Measurements from ENCODE around the gene LRRC3C. TPM values are rescaled to one million over a fixed set of nuclear protein-coding genes. Genes with fewer than 3 reads are reported as not detected.
"Not testable (repeated sequence)": the region's sequence is repeated elsewhere in the genome, so short reads cannot be mapped to it uniquely, and the experiment has no call there.

LRRC3C gene
- total RNA-seq, 2 donors from 2014 or later: not detected

DNA sequence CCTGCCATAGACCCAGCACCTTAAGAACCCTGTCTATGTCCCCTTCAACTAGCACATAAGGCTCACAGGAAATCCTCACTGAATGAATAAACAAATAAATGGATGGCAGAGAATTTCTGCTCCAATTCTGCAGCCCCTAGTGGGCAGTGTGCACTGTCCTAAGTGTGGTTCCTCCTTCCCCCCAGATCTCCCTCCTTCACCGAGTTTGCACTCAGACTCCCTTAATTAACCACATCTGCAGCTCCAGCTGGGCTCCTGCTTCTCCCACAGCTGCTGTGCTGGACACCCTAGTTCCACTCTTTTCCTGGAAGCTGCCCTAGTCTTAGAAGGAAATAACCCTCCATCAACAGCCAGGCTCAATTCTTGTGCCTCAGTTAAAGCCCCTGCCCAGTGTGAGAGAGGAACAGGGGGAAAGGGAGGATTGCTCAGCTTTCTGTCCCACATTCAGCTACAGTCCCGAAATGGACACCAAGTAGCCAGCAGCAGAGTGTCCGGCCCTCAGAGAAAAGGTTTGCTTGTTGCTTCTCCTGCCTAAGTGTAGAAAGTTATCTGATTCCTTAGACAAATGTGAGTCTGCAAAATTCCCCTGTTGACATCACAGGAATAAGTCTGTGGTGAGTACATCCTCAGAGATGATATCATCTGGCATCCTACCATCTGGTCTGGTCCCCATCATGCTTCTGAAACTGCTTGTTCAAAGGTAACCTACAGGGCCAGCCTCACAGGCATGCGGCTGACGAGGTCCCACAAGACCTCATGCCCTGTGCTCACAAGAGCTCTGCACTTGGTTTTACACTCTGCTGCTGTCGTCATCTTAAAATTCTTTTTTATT, 12.3 kb downstream of the LRRC3C start:
- Histone ChIP-seq H3K27me3 (replicated peaks; ENCODE audit: insufficient read depth) (no peaks in the 10 kb centered on the region), H3K4me1 (ENCODE audit: control insufficient read depth in 1 of 2, low read depth in 2 of 2) (no peaks in the 10 kb centered on the region), H3K36me3 (no peaks in the 10 kb centered on the region), H3K4me3 (no peak overlapping the region), H3K9me3 (no peaks in the 10 kb centered on the region), H3K27ac (no peak overlapping the region)
- TF ChIP-seq, protein P1, sequence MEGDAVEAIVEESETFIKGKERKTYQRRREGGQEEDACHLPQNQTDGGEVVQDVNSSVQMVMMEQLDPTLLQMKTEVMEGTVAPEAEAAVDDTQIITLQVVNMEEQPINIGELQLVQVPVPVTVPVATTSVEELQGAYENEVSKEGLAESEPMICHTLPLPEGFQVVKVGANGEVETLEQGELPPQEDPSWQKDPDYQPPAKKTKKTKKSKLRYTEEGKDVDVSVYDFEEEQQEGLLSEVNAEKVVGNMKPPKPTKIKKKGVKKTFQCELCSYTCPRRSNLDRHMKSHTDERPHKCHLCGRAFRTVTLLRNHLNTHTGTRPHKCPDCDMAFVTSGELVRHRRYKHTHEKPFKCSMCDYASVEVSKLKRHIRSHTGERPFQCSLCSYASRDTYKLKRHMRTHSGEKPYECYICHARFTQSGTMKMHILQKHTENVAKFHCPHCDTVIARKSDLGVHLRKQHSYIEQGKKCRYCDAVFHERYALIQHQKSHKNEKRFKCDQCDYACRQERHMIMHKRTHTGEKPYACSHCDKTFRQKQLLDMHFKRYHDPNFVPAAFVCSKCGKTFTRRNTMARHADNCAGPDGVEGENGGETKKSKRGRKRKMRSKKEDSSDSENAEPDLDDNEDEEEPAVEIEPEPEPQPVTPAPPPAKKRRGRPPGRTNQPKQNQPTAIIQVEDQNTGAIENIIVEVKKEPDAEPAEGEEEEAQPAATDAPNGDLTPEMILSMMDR (IDR thresholded peaks at IDR 0.05): no peak
- DNase-seq (ENCODE audit: low spot score) (no peak), ATAC-seq (ENCODE audit: insufficient number of reproducible peaks, low FRiP score, low read depth) (no peak)

DNA sequence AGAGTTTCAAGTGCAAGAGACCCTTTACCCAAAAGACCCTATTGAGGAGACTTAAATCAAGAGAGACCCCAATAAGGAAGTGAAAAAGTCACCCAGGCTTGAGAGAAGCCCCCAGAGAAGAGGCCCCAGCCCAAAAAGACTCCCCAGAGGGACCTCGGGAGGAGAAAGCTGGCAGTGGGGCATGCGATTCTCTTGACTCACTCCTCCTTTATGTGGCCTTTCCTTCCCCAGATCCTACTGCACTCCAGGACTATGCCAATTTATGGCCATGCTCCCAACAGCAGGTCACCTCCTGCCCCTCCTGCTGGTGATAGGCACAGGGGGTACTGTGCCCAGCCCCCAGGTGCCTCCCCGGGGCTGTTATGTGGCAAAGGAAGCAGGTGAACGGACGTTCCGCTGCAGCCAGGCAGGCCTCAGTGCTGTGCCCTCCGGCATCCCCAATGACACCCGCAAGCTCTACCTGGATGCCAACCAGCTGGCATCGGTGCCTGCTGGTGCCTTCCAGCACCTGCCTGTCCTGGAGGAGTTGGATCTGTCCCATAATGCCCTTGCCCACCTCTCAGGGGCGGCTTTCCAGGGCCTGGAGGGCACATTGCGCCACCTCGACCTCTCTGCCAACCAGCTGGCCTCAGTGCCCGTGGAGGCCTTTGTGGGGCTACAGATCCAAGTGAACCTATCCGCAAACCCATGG, 16.3 kb downstream of the LRRC3C start:
- DNase-seq (ENCODE audit: low spot score) (no peak), ATAC-seq (ENCODE audit: insufficient number of reproducible peaks, low FRiP score, low read depth) (no peak)
- no peak overlapping the region for H3K4me3 ChIP-seq
- TF ChIP-seq, protein P1 (IDR thresholded peaks at IDR 0.05): no peak
- no peaks in the 10 kb centered on the region for H3K9me3 ChIP-seq
- no peaks in the 10 kb centered on the region for H3K4me1 ChIP-seq (ENCODE audit: control insufficient read depth in 1 of 2, low read depth in 2 of 2)
- no peaks in the 10 kb centered on the region for H3K27me3 ChIP-seq (replicated peaks; ENCODE audit: insufficient read depth)
- no peaks in the 10 kb centered on the region for H3K36me3 ChIP-seq
- no peak overlapping the region for H3K27ac ChIP-seq

DNA sequence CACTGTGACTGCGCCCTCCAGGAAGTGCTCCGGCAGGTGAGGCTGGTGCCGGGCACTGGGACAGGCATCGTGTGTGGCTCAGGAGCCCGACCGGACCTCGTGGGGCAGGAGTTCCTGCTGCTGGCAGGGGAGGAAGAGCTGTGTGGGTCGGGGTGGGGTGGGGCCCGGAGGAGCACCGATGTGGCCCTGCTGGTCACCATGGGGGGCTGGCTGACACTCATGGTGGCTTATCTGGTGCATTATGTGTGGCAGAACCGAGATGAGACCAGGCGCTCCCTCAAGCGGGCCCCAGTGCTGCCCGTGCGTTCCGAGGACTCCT, 16.8 kb downstream of the LRRC3C start:
- Histone ChIP-seq H3K4me3 (no peak overlapping the region), H3K27ac (no peak overlapping the region), H3K4me1 (ENCODE audit: control insufficient read depth in 1 of 2, low read depth in 2 of 2) (no peaks in the 10 kb centered on the region), H3K36me3 (no peaks in the 10 kb centered on the region), H3K27me3 (replicated peaks; ENCODE audit: insufficient read depth) (no peaks in the 10 kb centered on the region), H3K9me3 (no peaks in the 10 kb centered on the region)
- TF ChIP-seq, protein P1 (IDR thresholded peaks at IDR 0.05): no peak
- DNase-seq (ENCODE audit: low spot score): no peak
- no peak for ATAC-seq (ENCODE audit: insufficient number of reproducible peaks, low FRiP score, low read depth)

DNA sequence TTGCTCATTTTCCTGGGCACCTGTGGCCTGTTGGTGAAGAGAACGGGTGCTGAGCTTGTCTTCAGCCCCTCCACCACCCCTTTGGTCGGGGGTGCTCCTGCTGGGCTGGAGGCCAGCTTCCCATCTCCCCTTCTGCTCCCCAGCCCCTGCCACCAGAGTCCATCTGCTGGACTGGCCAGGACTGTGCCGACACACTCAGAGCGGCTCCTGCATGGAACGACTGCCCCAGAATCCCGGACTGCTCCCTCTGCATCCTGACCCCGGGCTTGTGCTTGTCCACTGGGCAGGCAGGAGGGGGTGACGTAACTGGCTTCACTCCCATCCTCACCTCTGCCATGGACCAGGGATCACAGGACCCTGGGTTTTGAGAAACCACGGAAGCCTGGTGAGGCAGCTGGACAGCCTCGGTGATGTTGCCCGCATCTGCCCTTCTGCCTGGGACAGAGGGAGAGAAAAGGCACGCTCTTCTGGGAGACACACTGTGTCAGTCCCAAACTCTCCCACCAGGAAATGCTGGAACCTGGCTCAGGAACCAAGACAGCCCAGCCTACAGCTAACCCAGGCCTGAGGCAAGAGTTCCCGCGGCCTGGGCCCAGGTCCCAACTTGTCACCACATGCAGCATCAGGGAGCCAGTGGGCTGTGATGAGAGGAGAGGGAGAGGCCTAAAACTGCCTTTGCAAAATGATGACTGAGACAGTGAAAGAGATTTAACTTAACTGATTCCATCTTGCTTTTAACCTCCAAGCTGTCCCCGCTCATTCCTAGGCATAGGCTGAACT, 19.2 kb downstream of the LRRC3C start:
- Histone ChIP-seq H3K36me3 (no peaks in the 10 kb centered on the region), H3K4me3 (no peak overlapping the region), H3K27ac (no peak overlapping the region), H3K27me3 (replicated peaks; ENCODE audit: insufficient read depth) (no peaks in the 10 kb centered on the region), H3K4me1 (ENCODE audit: control insufficient read depth in 1 of 2, low read depth in 2 of 2) (no peaks in the 10 kb centered on the region), H3K9me3 (no peaks in the 10 kb centered on the region)
- no peak for DNase-seq (ENCODE audit: low spot score)
- TF ChIP-seq, protein P1 (IDR thresholded peaks at IDR 0.05): no peak
- ATAC-seq (ENCODE audit: insufficient number of reproducible peaks, low FRiP score, low read depth): no peak

DNA sequence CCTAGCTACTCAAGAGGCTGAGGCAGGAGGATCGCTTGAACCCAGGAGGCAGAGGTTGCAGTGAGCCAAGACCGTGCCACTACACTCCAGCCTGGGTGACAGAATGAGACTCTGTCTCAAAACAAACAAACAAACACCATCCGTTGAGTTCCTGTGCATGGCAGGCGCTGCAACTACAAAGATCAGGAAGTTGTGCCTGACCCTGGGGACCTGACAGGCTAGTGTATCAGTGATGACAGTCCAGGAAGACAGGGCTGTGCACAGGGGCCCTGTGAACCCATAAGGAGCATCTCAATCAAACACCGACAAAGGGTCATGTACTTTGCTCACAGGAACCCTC, 20.9 kb downstream of the LRRC3C start:
- not testable (repeated sequence) for ATAC-seq (ENCODE audit: insufficient number of reproducible peaks, low FRiP score, low read depth); DNase-seq (ENCODE audit: low spot score); H3K27me3 ChIP-seq (replicated peaks; ENCODE audit: insufficient read depth); H3K4me3 ChIP-seq; H3K36me3 ChIP-seq; H3K4me1 ChIP-seq (ENCODE audit: control insufficient read depth in 1 of 2, low read depth in 2 of 2); H3K27ac ChIP-seq; H3K9me3 ChIP-seq

Data from thoracic aorta (tissue), 2 donors.